HL-60/S4 (cell line): ENCODE measurements around the gene HEPN1.

Experiments used
- in situ Hi-C: fragments of 300-500 bp; cut with MboI; formaldehyde crosslinking; loops from 2 replicates; pipeline ENCODE4 v1.14.3; 2022; ENCODE audit warnings: low sequenced_read_pairs

HEPN1 gene

GRCh38 chr11:124898711-124899110 is 20.3 kb upstream of the HEPN1 start:
- in situ Hi-C loops = no loop called here

- in situ Hi-C loops = no loop called here
Measured at GRCh38 chr11:124899383-124900145, 19.5 kb upstream of the HEPN1 start.

GRCh38 chr11:124900464-124900863 is 18.6 kb upstream of the HEPN1 start:
- in situ Hi-C loops = no loop called here

GRCh38 chr11:124902616-124903015 is 16.4 kb upstream of the HEPN1 start:
- in situ Hi-C loops = no loop called here

GRCh38 chr11:124915541-124916369 is 3.3 kb upstream of the HEPN1 start:
- in situ Hi-C loops = no loop called here

- in situ Hi-C loops = no loop called here
Measured at GRCh38 chr11:124916370-124916710, 2.7 kb upstream of the HEPN1 start.

- in situ Hi-C loops = no loop called here
Measured at GRCh38 chr11:124917115-124917637, 1.9 kb upstream of the HEPN1 start.

- in situ Hi-C loops = no loop called here
Measured at GRCh38 chr11:124919898-124920297, 848 bp downstream of the HEPN1 start.

- in situ Hi-C loops = no loop called here
Measured at GRCh38 chr11:124920356-124920755, 1.3 kb downstream of the HEPN1 start.

GRCh38 chr11:124920870-124921609 is 2.0 kb downstream of the HEPN1 start:
- in situ Hi-C loops = no loop called here

GRCh38 chr11:124922831-124923230 is 3.8 kb downstream of the HEPN1 start:
- in situ Hi-C loops = no loop called here

GRCh38 chr11:124923296-124923695 is 4.2 kb downstream of the HEPN1 start:
- in situ Hi-C loops = no loop called here

- in situ Hi-C loops = no loop called here
Measured at GRCh38 chr11:124928942-124929665, 10.1 kb downstream of the HEPN1 start.

- in situ Hi-C loops = no loop called here
Measured at GRCh38 chr11:124930799-124931198, 11.7 kb downstream of the HEPN1 start.

GRCh38 chr11:124934862-124935547 is 16.0 kb downstream of the HEPN1 start:
- in situ Hi-C loops = no loop called here

GRCh38 chr11:124935548-124936514 is 16.8 kb downstream of the HEPN1 start, which contains the start of gene HEPACAM:
TSS of gene HEPACAM (minus strand) at chr11:124936047. CDS start at chr11:124936006, 41 bp downstream.
- in situ Hi-C loops = no loop called here

- in situ Hi-C loops = no loop called here
Measured at GRCh38 chr11:124937336-124937935, 18.4 kb downstream of the HEPN1 start.

- in situ Hi-C loops = no loop called here
Measured at GRCh38 chr11:124938206-124938765, 19.2 kb downstream of the HEPN1 start.
